H1 (cell line): Measurements from ENCODE around the gene CHDH. TPM values are rescaled to one million over a fixed set of nuclear protein-coding genes. Genes with fewer than 3 reads are reported as not detected.

Experiments
- BCL11A ChIP-seq, 2 experiments: IDR thresholded peaks; one replicate each; pipeline ENCODE4 v1.6.1; 2011; ENCODE audit warnings: low read depth in 2 of 2, low read length in 2 of 2, mild to moderate bottlenecking in 2 of 2
- CBX5 ChIP-seq: fragments of 300-800, 300-1000 bp; sonication (generic); IDR thresholded peaks from 2 replicates; pipeline ENCODE4 v1.7.1; 2016; ENCODE audit warnings: antibody characterized with exemption, low read length, low read depth
- EP300 ChIP-seq, 2 experiments: IDR thresholded peaks; 1 replicate in 1 of 2; 2 replicates in 1 of 2; pipeline ENCODE4 v1.6.1; 2011 to 2012; ENCODE audit warnings: low read depth in 2 of 2, low read length in 2 of 2, mild to moderate bottlenecking in 2 of 2, borderline replicate concordance in 1 of 2, inconsistent platforms in 1 of 2, moderate library complexity in 1 of 2
- GTF2F1 ChIP-seq: IDR thresholded peaks from 2 replicates; pipeline ENCODE4 v1.6.1; 2012; ENCODE audit warnings: low read depth, low read length, improper control_type of control experiment, borderline replicate concordance
- KDM1A ChIP-seq: fragments of 200-600, 300-600 bp; sonication (generic); IDR thresholded peaks from 2 replicates; pipeline ENCODE4 v1.7.1; 2016; ENCODE audit warnings: mild to moderate bottlenecking, low read length, borderline replicate concordance
- SIN3A ChIP-seq, 2 experiments: IDR thresholded peaks in 1 of 2; conservative IDR thresholded peaks in 1 of 2; 2 replicates each; pipeline ENCODE4 v1.6.1; 2011 to 2012; ENCODE audit warnings: low read length in 2 of 2, improper control_type of control experiment in 1 of 2, low read depth in 1 of 2, mild to moderate bottlenecking in 1 of 2
- polyA plus RNA-seq, 7 experiments: library from polyadenylated mRNA; depleted of rRNA in 3 of 7; stranded (reverse) in 5 of 7; unstranded in 2 of 7; fragments of >200 nt in 5 of 7; fragments of 200-250 nt in 2 of 7; gene quantifications; 1 replicate in 5 of 7; 2 replicates in 1 of 7; 4 replicates in 1 of 7; pipeline versions ENCODE4 v1.2.1 to v1.2.3, GENCODE V29; 2011 to 2013; ENCODE audit warnings: missing spikeins in 2 of 7, mixed read lengths in 2 of 7
- total RNA-seq: library from RNA; stranded (reverse); fragmentation: NEBNext Ultra II Directional; extraction: Animal tissue kit (Norgen Biotek cat#: 25700); gene quantifications from 2 replicates; pipeline ENCODE4 v1.2.1, GENCODE V29; 2021

The CHDH gene
- total and polyA plus RNA-seq, 2 of the 8 experiments (the other 6 are each of a cell fraction or from before 2014, with no cell fraction given): 4.9 to 10.3 TPM

DNA sequence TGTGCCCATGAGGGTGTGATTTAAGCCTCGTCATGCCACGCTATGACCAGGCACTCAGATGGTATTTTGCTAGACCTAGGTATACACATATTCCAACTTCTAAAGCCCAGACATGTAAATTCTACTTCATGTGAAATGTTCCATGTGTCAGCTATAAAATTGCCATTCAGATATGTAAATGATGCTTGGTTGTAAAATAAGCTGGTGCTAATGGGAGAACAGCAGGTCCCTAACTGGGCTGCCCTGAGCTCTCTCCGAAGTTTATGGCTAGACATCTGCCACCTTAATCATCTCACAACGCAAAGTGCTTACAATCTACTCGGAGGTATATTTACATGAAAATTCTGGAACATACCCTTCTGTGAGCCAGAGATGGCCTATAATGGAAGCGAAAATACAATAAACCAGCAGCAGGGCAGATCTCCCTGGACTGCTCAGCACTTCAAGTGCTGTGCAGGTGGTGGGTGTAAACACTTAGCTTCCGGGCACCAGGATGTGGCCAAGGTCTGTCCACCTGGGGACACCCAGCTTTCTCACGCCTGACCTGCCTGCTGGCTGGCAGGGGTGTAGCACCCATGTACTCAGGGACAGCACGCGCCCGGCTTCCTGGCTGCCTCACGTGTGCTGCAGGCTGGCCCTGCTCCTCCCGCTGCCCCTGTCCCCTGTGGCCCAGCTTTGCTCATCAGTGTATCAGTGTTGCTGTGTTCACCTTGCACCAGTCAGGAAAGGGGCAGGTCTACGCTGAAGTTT lies 82.0 kb downstream of the CHDH start (continued):
- no peak for TF ChIP-seq CBX5
- TF ChIP-seq SIN3A (conservative IDR thresholded peaks at IDR 0.05 in 1 of 2, IDR thresholded peaks at IDR 0.05 in 1 of 2; ENCODE audit: low read depth in 1 of 2, low read length in 2 of 2): no peak
- TF ChIP-seq BCL11A (IDR thresholded peaks at IDR 0.05; ENCODE audit: low read depth in 2 of 2, low read length in 2 of 2): no peak
- no peak for TF ChIP-seq KDM1A
- TF ChIP-seq EP300 (IDR thresholded peaks at IDR 0.05; ENCODE audit: borderline replicate concordance in 1 of 2, low read depth in 2 of 2, low read length in 2 of 2): no peak
- no peak for TF ChIP-seq GTF2F1
